GM12878 (cell line): ENCODE measurements around the gene SMIM5. TPM values are rescaled to one million over a fixed set of nuclear protein-coding genes. Genes with fewer than 3 reads are reported as not detected.
"Not testable (repeated sequence)": the region's sequence is repeated elsewhere in the genome, so short reads cannot be mapped to it uniquely, and the experiment has no call there.

Experiments used
- ATAC-seq: fragments of 200-7000 bp; cut with Tn5 transposase; 3 replicates; pipeline ENCODE4 v1.9.1; 2020; ENCODE audit warnings: mild to moderate bottlenecking, moderate library complexity
- BruUV-seq: library from RNA; stranded (reverse); fragments of 400-500 nt; replicated peaks from 2 replicates; lab custom pipeline; 2021; lab: Mats Ljungman, UMichigan
- CTCF ChIA-PET: fragments of 300-600 bp; sonication (Branson Sonifier 250); formaldehyde crosslinking; extraction: SDS; loops from one replicate; lab custom pipeline; 2021; ENCODE audit warnings: inconsistent platforms; lab: Yijun Ruan, JAX
- POLR2A ChIA-PET: fragments of 350-600 bp; formaldehyde crosslinking; extraction: SDS; loops from one replicate; lab custom pipeline; 2021; ENCODE audit warnings: inconsistent platforms; lab: Charles Lee
- RAD21 ChIA-PET: fragments of 300-600 bp; sonication (Branson Sonifier 250); formaldehyde crosslinking; loops from one replicate; lab custom pipeline; 2023; ENCODE audit warnings: antibody characterized with exemption; ENCODE audit not compliant: unreplicated experiment; lab: Charles Lee
- SMC1A ChIA-PET: fragments of 300-600 bp; sonication (Branson Sonifier 250); formaldehyde crosslinking; loops from one replicate; lab custom pipeline; 2023; ENCODE audit not compliant: unreplicated experiment, uncharacterized antibody; lab: Charles Lee
- DNase-seq: peaks from one replicate; pipeline ENCODE4 v3.0.0-alpha.2; 2011; ENCODE audit warnings: low read depth, low spot score
- FAIRE-seq: peaks from 3 replicates; lab custom pipeline; 2011; peaks lifted over from hg19 to GRCh38; lab: Jason Lieb, UNC
- H2AFZ ChIP-seq: 2 replicates; pipeline ENCODE4 v1.6.0; 2011; ENCODE audit warnings: low read depth, low read length, control low read depth; ENCODE audit not compliant: control insufficient read depth
- H3K27ac ChIP-seq: 2 replicates; pipeline ENCODE4 v1.5.1; 2011; ENCODE audit warnings: control low read depth; ENCODE audit not compliant: control insufficient read depth, insufficient read depth
- H3K27me3 ChIP-seq, 2 experiments: replicated peaks in 1 of 2; 2 replicates each; pipeline versions ENCODE4 v1.6.0 to v1.6.1; 2011; ENCODE audit warnings: low read length in 1 of 2; ENCODE audit not compliant: control insufficient read depth in 2 of 2, insufficient read depth in 2 of 2
- H3K36me3 ChIP-seq, 2 experiments: 2 replicates each; pipeline ENCODE4 v1.5.1; 2011; ENCODE audit warnings: low read length in 1 of 2; ENCODE audit not compliant: control insufficient read depth in 2 of 2, insufficient read depth in 2 of 2
- H3K4me1 ChIP-seq: 2 replicates; pipeline ENCODE4 v1.6.1; 2011; ENCODE audit warnings: mild to moderate bottlenecking, low read length, moderate library complexity, mixed read lengths; ENCODE audit not compliant: control insufficient read depth, insufficient read depth
- H3K4me2 ChIP-seq: 2 replicates; pipeline ENCODE4 v1.6.0; 2011; ENCODE audit warnings: control low read depth; ENCODE audit not compliant: control insufficient read depth, insufficient read depth
- H3K4me3 ChIP-seq: fragments of 200-600 bp; sonication (generic); 2 replicates; pipeline ENCODE4 v1.5.1; 2016
- H3K79me2 ChIP-seq: 2 replicates; pipeline ENCODE4 v1.6.0; 2011; ENCODE audit warnings: low read length; ENCODE audit not compliant: control insufficient read depth, insufficient read depth
- H3K9ac ChIP-seq: 2 replicates; pipeline ENCODE4 v1.8.0; 2011; ENCODE audit warnings: low read length, control low read depth, mixed read lengths; ENCODE audit not compliant: control insufficient read depth, insufficient read depth
- H3K9me3 ChIP-seq: replicated peaks from 3 replicates; pipeline ENCODE4 v1.5.1; 2011; ENCODE audit warnings: mild to moderate bottlenecking, low read length; ENCODE audit not compliant: control insufficient read depth, insufficient read depth
- H4K20me1 ChIP-seq: 2 replicates; pipeline ENCODE4 v1.6.0; 2011; ENCODE audit not compliant: control insufficient read depth, insufficient read depth
- EP300 ChIP-seq, 2 experiments: fragments of 150-350 bp in 1 of 2; IDR thresholded peaks; 2 replicates each; pipeline ENCODE4 v1.6.1; 2011 to 2012; ENCODE audit warnings: low read depth in 2 of 2, low read length in 2 of 2, borderline replicate concordance in 1 of 2, improper control_type of control experiment in 1 of 2, inconsistent platforms in 1 of 2; ENCODE audit not compliant: control insufficient read depth in 1 of 2
- MTA3 ChIP-seq: IDR thresholded peaks from 2 replicates; pipeline ENCODE4 v1.6.1; 2012; ENCODE audit warnings: low read length, inconsistent platforms, borderline replicate concordance
- WGBS: methylation state at CpG from one replicate; pipeline ENCODE4 v1.1.6; 2016; ENCODE audit warnings: low lambda C conversion rate; ENCODE audit not compliant: insufficient replicate concordance, insufficient coverage; ENCODE audit errors: missing lambda C conversion rate; 5-methylcytosine and 5-hydroxymethylcytosine counted together
- in situ Hi-C: fragments of 300-500 bp; cut with MboI; formaldehyde crosslinking; loops from 9 replicates; pipeline ENCODE4 v1.14.3; 2018; ENCODE audit warnings: mixed read lengths
- intact Hi-C: fragments of 100-400 bp; cut with micrococcal nuclease; formaldehyde crosslinking; loops from one replicate; pipeline ENCODE4 v1.14.2; 2022; ENCODE audit not compliant: unreplicated experiment
- polyA plus RNA-seq, 11 experiments: library from polyadenylated mRNA; depleted of rRNA in 4 of 11; unstranded in 6 of 11; stranded (reverse) in 5 of 11; fragments of >200 nt; fragmentation: Nextera tagmentation in 4 of 11; fragmentation: Illumina TruSeq in 1 of 11; extraction: Ambion mirVana in 4 of 11; extraction: Trizol in 1 of 11; gene quantifications; 1 replicate in 1 of 11; 2 replicates in 10 of 11; pipeline versions ENCODE4 v1.2.1 to v1.2.3, GENCODE V29; 2011 to 2016; ENCODE audit warnings: inconsistent platforms in 2 of 11, missing spikeins in 2 of 11, low read depth in 1 of 11
- total RNA-seq, 4 experiments: library from RNA; depleted of rRNA in 3 of 4; stranded (reverse); fragments of >200 nt in 3 of 4; fragmentation: Illumina TruSeq in 1 of 4; extraction: Trizol in 1 of 4; gene quantifications; 2 replicates each; pipeline versions ENCODE4 v1.2.1 to v1.2.3, GENCODE V29; 2013 to 2021
- TF ChIP-seq, protein P1 (sequence below): fragments of 450-650 bp; IDR thresholded peaks from 2 replicates; pipeline ENCODE4 v1.6.1; 2017; ENCODE audit warnings: mild to moderate bottlenecking, moderate library complexity

SMIM5 gene
- total and polyA plus RNA-seq, 10 of the 15 experiments (the other 5 are each of a cell fraction or from before 2014, with no cell fraction given), result 0.08 to 0.11 TPM; not detected in 8

DNA sequence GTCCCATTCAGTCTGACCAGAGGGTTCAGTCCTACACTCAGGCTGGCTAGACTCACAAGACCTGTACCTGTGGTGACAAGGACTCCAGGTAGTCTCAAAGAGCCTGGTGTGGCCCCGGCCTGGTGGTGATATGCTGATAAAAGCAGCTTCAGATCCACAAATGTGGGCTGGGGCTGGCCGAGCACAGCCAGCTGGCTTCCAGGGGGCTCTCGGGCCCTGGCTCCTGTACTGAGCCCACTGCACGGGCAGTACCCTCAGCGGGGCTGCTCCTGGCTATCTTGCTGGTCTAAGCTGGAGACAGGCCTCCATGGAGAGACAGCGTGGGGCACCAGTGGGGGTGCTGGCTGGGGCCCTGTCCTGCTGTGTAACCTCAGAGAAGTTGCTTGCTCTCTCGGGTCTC is 4.3 kb downstream of the SMIM5 start (continued):
- TF ChIP-seq, protein P1, sequence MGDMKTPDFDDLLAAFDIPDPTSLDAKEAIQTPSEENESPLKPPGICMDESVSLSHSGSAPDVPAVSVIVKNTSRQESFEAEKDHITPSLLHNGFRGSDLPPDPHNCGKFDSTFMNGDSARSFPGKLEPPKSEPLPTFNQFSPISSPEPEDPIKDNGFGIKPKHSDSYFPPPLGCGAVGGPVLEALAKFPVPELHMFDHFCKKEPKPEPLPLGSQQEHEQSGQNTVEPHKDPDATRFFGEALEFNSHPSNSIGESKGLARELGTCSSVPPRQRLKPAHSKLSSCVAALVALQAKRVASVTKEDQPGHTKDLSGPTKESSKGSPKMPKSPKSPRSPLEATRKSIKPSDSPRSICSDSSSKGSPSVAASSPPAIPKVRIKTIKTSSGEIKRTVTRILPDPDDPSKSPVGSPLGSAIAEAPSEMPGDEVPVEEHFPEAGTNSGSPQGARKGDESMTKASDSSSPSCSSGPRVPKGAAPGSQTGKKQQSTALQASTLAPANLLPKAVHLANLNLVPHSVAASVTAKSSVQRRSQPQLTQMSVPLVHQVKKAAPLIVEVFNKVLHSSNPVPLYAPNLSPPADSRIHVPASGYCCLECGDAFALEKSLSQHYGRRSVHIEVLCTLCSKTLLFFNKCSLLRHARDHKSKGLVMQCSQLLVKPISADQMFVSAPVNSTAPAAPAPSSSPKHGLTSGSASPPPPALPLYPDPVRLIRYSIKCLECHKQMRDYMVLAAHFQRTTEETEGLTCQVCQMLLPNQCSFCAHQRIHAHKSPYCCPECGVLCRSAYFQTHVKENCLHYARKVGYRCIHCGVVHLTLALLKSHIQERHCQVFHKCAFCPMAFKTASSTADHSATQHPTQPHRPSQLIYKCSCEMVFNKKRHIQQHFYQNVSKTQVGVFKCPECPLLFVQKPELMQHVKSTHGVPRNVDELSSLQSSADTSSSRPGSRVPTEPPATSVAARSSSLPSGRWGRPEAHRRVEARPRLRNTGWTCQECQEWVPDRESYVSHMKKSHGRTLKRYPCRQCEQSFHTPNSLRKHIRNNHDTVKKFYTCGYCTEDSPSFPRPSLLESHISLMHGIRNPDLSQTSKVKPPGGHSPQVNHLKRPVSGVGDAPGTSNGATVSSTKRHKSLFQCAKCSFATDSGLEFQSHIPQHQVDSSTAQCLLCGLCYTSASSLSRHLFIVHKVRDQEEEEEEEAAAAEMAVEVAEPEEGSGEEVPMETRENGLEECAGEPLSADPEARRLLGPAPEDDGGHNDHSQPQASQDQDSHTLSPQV, result no peak
- TF ChIP-seq MTA3 (no peak), EP300 (IDR thresholded peaks at IDR 0.05; ENCODE audit: borderline replicate concordance in 1 of 2, control insufficient read depth in 1 of 2, low read depth in 2 of 2, low read length in 2 of 2) (no peak)

DNA sequence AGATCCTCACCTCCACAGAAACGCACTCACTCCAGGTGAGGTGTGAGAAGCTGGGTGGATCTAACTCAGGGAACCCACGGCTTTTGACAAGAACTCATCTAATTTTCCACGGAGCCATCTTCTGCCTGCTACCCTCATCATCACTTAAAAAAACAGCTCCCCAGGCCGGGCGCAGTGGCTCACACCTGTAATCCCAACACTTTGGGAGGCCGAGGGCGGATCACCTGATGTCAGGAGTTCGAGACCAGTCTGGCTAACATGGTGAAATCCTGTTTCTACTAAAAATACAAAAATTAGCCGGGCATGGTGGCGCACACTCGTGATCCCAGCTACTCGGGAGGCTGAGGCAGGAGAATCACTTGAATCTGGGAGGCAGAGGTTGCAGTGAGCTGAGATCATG is 4.8 kb downstream of the SMIM5 start:
- H3K9me3 ChIP-seq, H3K4me1 ChIP-seq, H4K20me1 ChIP-seq, H3K4me3 ChIP-seq, H3K4me2 ChIP-seq, DNase-seq, H3K36me3 ChIP-seq, H3K27ac ChIP-seq, BruUV-seq, H3K9ac ChIP-seq, H3K27me3 ChIP-seq, intact Hi-C loops, FAIRE-seq, H2AFZ ChIP-seq, H3K79me2 ChIP-seq, ATAC-seq: not testable (repeated sequence)
- SMC1A ChIA-PET, result interaction anchor here (0.7 kb wide), 1 partner anchor 8 kb away, joined by 3 read pairs; a partner anchor contains a TSS
- WGBS, result 95% methylated on average over 12 of the region's 12 CpGs
- RAD21 ChIA-PET, result interaction anchor here (0.5 to 0.8 kb wide), 2 partner anchors 110 to 218 kb away, joined by 3 read pairs; no protein-coding TSS in a partner anchor
- CTCF ChIA-PET, result interaction anchor here (0.5 to 13.0 kb wide), 6 partner anchors 12 to 182 kb away, joined by 3 to 349 read pairs (median 6); a partner anchor contains a TSS
- POLR2A ChIA-PET, result interaction anchor here (0.6 kb wide), 1 partner anchor 91 kb away, joined by 3 read pairs; no protein-coding TSS in a partner anchor
- in situ Hi-C loops, result loop anchor here (10.0 kb wide), 1 partner anchor 107 kb away; no protein-coding TSS in a partner anchor
